K562 (cell line): ENCODE results near the gene ST6GALNAC1. TPM values are rescaled to one million over a fixed set of nuclear protein-coding genes. Genes with fewer than 3 reads are reported as not detected.
A peak's percentile ranks its signal among the peaks of the same experiment; 100 is the strongest.

Experiments
- ATF1 ChIP-seq, 2 experiments: fragments of 450-650 bp in 1 of 2; IDR thresholded peaks; 2 replicates each; pipeline ENCODE4 v1.6.1; 2016; ENCODE audit warnings: missing compliant biosample characterization in 1 of 2, missing genetic modification characterization in 1 of 2
- EGR1 ChIP-seq: fragments of 450-650 bp; conservative IDR thresholded peaks from 2 replicates; pipeline ENCODE4 v1.6.1; 2017; ENCODE audit warnings: mild to moderate bottlenecking
- NEUROD1 ChIP-seq: fragments of 150-350 bp; IDR thresholded peaks from 2 replicates; pipeline ENCODE4 v1.6.1; 2014; ENCODE audit warnings: borderline replicate concordance, low read length, low read depth; ENCODE audit not compliant: partially characterized antibody
- POLR2H ChIP-seq: IDR thresholded peaks from 2 replicates; pipeline ENCODE4 v1.6.1; 2016; ENCODE audit warnings: missing genetic modification characterization, low read depth, mild to moderate bottlenecking, control low read depth, missing compliant biosample characterization, moderate library complexity
- RCOR1 ChIP-seq, 2 experiments: IDR thresholded peaks; 2 replicates each; pipeline ENCODE4 v1.6.1; 2012; ENCODE audit warnings: low read depth in 2 of 2, low read length in 2 of 2, borderline replicate concordance in 1 of 2, improper control_type of control experiment in 1 of 2
- RUNX1 ChIP-seq: sonication (generic); IDR thresholded peaks from 2 replicates; pipeline ENCODE4 v1.6.1; 2016; ENCODE audit warnings: antibody characterized with exemption, low read depth
- ZNF449 ChIP-seq: fragments of 250-450 bp; sonication (Bioruptor Pico); IDR thresholded peaks from 2 replicates; pipeline ENCODE4 v1.8.0; 2022; ENCODE audit warnings: moderate library complexity, mild to moderate bottlenecking, inconsistent platforms
- polyA plus RNA-seq, 8 experiments: library from polyadenylated mRNA; depleted of rRNA in 4 of 8; stranded (reverse) in 5 of 8; unstranded in 3 of 8; fragments of >200 nt; fragmentation: Nextera tagmentation in 2 of 8; fragmentation: Illumina TruSeq in 1 of 8; extraction: Ambion mirVana in 2 of 8; extraction: Trizol in 1 of 8; gene quantifications; 2 replicates each; pipeline versions ENCODE4 v1.2.1 to v1.2.3, GENCODE V29; 2011 to 2014; ENCODE audit warnings: inconsistent platforms in 1 of 8, missing spikeins in 1 of 8
- total RNA-seq, 7 experiments: library from RNA; depleted of rRNA in 6 of 7; stranded (reverse); fragments of >200 nt in 6 of 7; fragmentation: Illumina TruSeq in 2 of 7; extraction: Trizol in 2 of 7; gene quantifications; 2 replicates each; pipeline versions ENCODE4 v1.2.1 to v1.2.3, GENCODE V29; 2011 to 2021; ENCODE audit warnings: low replicate concordance in 1 of 7
- TF ChIP-seq, protein P1 (sequence below): fragments of 450-650 bp; IDR thresholded peaks from 2 replicates; pipeline ENCODE4 v1.6.1; 2017; ENCODE audit warnings: antibody characterized with exemption
- TF ChIP-seq, protein P2 (sequence below): fragments of 250-450 bp; sonication (Bioruptor Pico); IDR thresholded peaks from 2 replicates; pipeline ENCODE4 v1.4.0; 2020; ENCODE audit warnings: mild to moderate bottlenecking, moderate library complexity
- TF ChIP-seq, protein P3 (sequence below): fragments of 250-450 bp; sonication (Bioruptor Pico); IDR thresholded peaks from 2 replicates; pipeline ENCODE4 v1.4.0; 2020
- TF ChIP-seq, protein P4 (sequence below), 2 experiments: fragments of 250-450 bp in 1 of 2; fragments of 450-650 bp in 1 of 2; sonication (Bioruptor Pico) in 1 of 2; IDR thresholded peaks; 2 replicates each; pipeline versions ENCODE4 v1.6.1 to v1.8.0; 2016 to 2021; ENCODE audit warnings: mild to moderate bottlenecking in 2 of 2, moderate library complexity in 2 of 2, missing compliant biosample characterization in 1 of 2, missing genetic modification characterization in 1 of 2

Gene ST6GALNAC1
- total and polyA plus RNA-seq, 9 of the 15 experiments (the other 6 are each of a cell fraction or from before 2014, with no cell fraction given): 20.6 to 68.4 (median 50.5) TPM

DNA sequence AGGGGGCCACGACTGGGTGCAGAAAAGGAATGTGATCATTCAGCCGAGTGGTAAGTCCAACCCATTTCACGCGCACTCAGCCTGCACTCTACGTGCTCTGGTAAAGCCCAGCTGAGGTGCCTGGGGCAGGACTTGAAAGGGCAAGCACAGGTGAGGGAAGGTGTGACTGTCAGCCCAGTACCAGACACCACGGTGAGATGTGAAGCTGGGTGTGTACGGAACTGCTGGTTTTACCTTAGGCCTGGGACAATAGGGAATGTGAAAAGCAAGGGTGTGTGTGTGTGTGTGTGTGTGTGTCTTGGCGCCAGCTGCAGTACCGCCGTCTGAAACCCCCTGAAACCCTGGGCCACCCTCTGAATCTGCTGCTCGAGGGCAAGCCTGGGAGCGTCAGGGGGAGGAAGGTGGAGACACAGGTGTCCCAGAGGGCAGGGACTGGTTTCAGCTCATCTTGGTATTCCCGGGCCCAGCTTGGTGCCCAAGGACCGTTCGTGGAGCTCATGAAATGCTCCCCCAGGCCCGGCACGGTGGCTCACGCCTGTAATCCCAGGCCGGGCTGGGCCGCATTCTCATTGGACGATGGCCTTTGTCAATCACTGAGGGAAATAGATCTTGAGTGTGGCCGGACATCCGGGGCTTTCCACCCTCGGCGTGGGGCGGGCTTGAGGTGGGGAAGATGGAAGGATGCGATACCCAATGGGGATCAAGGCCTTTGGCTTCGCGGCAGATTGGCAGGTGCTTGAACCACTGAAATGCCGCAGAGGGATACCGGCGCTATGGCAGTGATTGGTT lies 27.8 kb upstream of the ST6GALNAC1 start (continued):
- TF ChIP-seq, protein P1, sequence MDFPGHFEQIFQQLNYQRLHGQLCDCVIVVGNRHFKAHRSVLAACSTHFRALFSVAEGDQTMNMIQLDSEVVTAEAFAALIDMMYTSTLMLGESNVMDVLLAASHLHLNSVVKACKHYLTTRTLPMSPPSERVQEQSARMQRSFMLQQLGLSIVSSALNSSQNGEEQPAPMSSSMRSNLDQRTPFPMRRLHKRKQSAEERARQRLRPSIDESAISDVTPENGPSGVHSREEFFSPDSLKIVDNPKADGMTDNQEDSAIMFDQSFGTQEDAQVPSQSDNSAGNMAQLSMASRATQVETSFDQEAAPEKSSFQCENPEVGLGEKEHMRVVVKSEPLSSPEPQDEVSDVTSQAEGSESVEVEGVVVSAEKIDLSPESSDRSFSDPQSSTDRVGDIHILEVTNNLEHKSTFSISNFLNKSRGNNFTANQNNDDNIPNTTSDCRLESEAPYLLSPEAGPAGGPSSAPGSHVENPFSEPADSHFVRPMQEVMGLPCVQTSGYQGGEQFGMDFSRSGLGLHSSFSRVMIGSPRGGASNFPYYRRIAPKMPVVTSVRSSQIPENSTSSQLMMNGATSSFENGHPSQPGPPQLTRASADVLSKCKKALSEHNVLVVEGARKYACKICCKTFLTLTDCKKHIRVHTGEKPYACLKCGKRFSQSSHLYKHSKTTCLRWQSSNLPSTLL: peak; percentile 37; the same call in 1 of the 2 replicates
- TF ChIP-seq NEUROD1 (peak; percentile 98), EGR1 (0 out of 2 replicates have a peak, but pooled peaks have one; percentile 3), RUNX1 (no peak), POLR2H (tag) (no peak; the same call in 1 of the 2 replicates), ATF1 (CRISPR knock-in tag; IDR thresholded peaks at IDR 0.05) (no peak), ATF1 (tag; IDR thresholded peaks at IDR 0.05) (peak; percentile 91), RCOR1 (IDR thresholded peaks at IDR 0.05; ENCODE audit: borderline replicate concordance in 1 of 2, low read depth in 2 of 2, low read length in 2 of 2) (peak in 1 of 2 experiments; percentile 16; a peak in 1 of 4 replicates), ZNF449 (CRISPR knock-in tag) (no peak)
- TF ChIP-seq, protein P2, sequence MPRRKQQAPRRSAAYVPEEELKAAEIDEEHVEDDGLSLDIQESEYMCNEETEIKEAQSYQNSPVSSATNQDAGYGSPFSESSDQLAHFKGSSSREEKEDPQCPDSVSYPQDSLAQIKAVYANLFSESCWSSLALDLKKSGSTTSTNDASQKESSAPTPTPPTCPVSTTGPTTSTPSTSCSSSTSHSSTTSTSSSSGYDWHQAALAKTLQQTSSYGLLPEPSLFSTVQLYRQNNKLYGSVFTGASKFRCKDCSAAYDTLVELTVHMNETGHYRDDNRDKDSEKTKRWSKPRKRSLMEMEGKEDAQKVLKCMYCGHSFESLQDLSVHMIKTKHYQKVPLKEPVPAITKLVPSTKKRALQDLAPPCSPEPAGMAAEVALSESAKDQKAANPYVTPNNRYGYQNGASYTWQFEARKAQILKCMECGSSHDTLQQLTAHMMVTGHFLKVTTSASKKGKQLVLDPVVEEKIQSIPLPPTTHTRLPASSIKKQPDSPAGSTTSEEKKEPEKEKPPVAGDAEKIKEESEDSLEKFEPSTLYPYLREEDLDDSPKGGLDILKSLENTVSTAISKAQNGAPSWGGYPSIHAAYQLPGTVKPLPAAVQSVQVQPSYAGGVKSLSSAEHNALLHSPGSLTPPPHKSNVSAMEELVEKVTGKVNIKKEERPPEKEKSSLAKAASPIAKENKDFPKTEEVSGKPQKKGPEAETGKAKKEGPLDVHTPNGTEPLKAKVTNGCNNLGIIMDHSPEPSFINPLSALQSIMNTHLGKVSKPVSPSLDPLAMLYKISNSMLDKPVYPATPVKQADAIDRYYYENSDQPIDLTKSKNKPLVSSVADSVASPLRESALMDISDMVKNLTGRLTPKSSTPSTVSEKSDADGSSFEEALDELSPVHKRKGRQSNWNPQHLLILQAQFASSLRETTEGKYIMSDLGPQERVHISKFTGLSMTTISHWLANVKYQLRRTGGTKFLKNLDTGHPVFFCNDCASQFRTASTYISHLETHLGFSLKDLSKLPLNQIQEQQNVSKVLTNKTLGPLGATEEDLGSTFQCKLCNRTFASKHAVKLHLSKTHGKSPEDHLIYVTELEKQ (CRISPR knock-in tag): no peak
- TF ChIP-seq, protein P3, sequence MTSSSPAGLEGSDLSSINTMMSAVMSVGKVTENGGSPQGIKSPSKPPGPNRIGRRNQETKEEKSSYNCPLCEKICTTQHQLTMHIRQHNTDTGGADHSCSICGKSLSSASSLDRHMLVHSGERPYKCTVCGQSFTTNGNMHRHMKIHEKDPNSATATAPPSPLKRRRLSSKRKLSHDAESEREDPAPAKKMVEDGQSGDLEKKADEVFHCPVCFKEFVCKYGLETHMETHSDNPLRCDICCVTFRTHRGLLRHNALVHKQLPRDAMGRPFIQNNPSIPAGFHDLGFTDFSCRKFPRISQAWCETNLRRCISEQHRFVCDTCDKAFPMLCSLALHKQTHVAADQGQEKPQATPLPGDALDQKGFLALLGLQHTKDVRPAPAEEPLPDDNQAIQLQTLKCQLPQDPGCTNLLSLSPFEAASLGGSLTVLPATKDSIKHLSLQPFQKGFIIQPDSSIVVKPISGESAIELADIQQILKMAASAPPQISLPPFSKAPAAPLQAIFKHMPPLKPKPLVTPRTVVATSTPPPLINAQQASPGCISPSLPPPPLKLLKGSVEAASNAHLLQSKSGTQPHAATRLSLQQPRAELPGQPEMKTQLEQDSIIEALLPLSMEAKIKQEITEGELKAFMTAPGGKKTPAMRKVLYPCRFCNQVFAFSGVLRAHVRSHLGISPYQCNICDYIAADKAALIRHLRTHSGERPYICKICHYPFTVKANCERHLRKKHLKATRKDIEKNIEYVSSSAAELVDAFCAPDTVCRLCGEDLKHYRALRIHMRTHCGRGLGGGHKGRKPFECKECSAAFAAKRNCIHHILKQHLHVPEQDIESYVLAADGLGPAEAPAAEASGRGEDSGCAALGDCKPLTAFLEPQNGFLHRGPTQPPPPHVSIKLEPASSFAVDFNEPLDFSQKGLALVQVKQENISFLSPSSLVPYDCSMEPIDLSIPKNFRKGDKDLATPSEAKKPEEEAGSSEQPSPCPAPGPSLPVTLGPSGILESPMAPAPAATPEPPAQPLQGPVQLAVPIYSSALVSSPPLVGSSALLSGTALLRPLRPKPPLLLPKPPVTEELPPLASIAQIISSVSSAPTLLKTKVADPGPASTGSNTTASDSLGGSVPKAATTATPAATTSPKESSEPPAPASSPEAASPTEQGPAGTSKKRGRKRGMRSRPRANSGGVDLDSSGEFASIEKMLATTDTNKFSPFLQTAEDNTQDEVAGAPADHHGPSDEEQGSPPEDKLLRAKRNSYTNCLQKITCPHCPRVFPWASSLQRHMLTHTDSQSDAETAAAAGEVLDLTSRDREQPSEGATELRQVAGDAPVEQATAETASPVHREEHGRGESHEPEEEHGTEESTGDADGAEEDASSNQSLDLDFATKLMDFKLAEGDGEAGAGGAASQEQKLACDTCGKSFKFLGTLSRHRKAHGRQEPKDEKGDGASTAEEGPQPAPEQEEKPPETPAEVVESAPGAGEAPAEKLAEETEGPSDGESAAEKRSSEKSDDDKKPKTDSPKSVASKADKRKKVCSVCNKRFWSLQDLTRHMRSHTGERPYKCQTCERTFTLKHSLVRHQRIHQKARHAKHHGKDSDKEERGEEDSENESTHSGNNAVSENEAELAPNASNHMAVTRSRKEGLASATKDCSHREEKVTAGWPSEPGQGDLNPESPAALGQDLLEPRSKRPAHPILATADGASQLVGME (CRISPR knock-in tag): no peak
- TF ChIP-seq, protein P4, sequence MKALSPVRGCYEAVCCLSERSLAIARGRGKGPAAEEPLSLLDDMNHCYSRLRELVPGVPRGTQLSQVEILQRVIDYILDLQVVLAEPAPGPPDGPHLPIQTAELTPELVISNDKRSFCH (CRISPR knock-in tag; IDR thresholded peaks at IDR 0.05): no peak
- TF ChIP-seq, protein P4 (tag; IDR thresholded peaks at IDR 0.05): 0 out of 2 replicates have a peak, but pooled peaks have one; percentile 59
